ENCODE data around the gene PBXIP1. TPM values are rescaled to one million over a fixed set of nuclear protein-coding genes. Genes with fewer than 3 reads are reported as not detected.

Gene PBXIP1
- total RNA-seq, 1 experiment from 2014 or later, result 48.1 TPM

GRCh38 chr1:154937085-154937987 is 18.6 kb downstream of the PBXIP1 start:
- intact Hi-C loops (cut with micrococcal nuclease; ENCODE audit: unreplicated experiment), result loop anchor here (10.0 kb wide), 1 partner anchor 173 kb away; no protein-coding TSS in a partner anchor
- Mint-ChIP-seq H3K27me3 (ENCODE audit: unreplicated experiment) (no peaks in the 10 kb centered on the region), H3K4me1 (ENCODE audit: low read depth, unreplicated experiment) (peaks cover 44% of the 10 kb centered on the region), H3K4me3 (ENCODE audit: low read depth, unreplicated experiment) (peak overlapping the region; percentile 95), H3K27ac (ENCODE audit: unreplicated experiment) (peak overlapping the region; percentile 99), H3K36me3 (ENCODE audit: insufficient read depth, unreplicated experiment) (peaks cover 22% of the 10 kb centered on the region), H3K9me3 (ENCODE audit: low read depth, unreplicated experiment) (no peaks in the 10 kb centered on the region)
- TSS peak; percentile 97 for BruUV-seq (replicated peaks)
- no peak for TF ChIP-seq CTCF (IDR thresholded peaks at IDR 0.05; ENCODE audit: unreplicated experiment)
- DNase-seq, result peak; percentile 91
- CTCF ChIA-PET, result interaction anchor here (0.8 to 1.6 kb wide), 5 partner anchors 18 to 148 kb away, joined by 3 to 5 read pairs (median 3); partner anchors contain the start of genes ADAM15 and PBXIP1

GRCh38 chr1:154936555-154937084 is 19.3 kb downstream of the PBXIP1 start, which contains the start of gene PMVK:
Gene PMVK (minus strand): TSS chr1:154936719. CDS start chr1:154936685, 34 bp downstream.
- no peaks in the 10 kb centered on the region for H3K9me3 Mint-ChIP-seq (ENCODE audit: low read depth, unreplicated experiment)
- peak within 1 kb of the TSS; percentile 99 for H3K27ac Mint-ChIP-seq (ENCODE audit: unreplicated experiment)
- peaks cover 50% of the 10 kb centered on the region for H3K4me1 Mint-ChIP-seq (ENCODE audit: low read depth, unreplicated experiment)
- DNase-seq, result peak; percentile 97
- peak; percentile 26 for TF ChIP-seq CTCF (IDR thresholded peaks at IDR 0.05; ENCODE audit: unreplicated experiment)
- BruUV-seq (replicated peaks), result no TSS peak
- CTCF ChIA-PET, result interaction anchor here (0.6 to 1.6 kb wide), 9 partner anchors 8 to 236 kb away, joined by 3 to 5 read pairs (median 3); partner anchors contain the start of genes ADAM15, KRTCAP2 and PBXIP1
- intact Hi-C loops (cut with micrococcal nuclease; ENCODE audit: unreplicated experiment), result loop anchor here (10.0 kb wide), 1 partner anchor 172 kb away; no protein-coding TSS in a partner anchor
- H3K4me3 Mint-ChIP-seq (ENCODE audit: low read depth, unreplicated experiment), result peak within 1 kb of the TSS; percentile 95
- H3K36me3 Mint-ChIP-seq (ENCODE audit: insufficient read depth, unreplicated experiment), result peaks cover 26% of the 10 kb centered on the region
- H3K27me3 Mint-ChIP-seq (ENCODE audit: unreplicated experiment), result no peaks in the 10 kb centered on the region

GRCh38 chr1:154935749-154936554 is 19.9 kb downstream of the PBXIP1 start:
- Mint-ChIP-seq H3K27me3 (ENCODE audit: unreplicated experiment) (no peaks in the 10 kb centered on the region), H3K27ac (ENCODE audit: unreplicated experiment) (peak overlapping the region; percentile 99), H3K36me3 (ENCODE audit: insufficient read depth, unreplicated experiment) (peaks cover 29% of the 10 kb centered on the region), H3K4me3 (ENCODE audit: low read depth, unreplicated experiment) (peak overlapping the region; percentile 95), H3K4me1 (ENCODE audit: low read depth, unreplicated experiment) (peaks cover 50% of the 10 kb centered on the region), H3K9me3 (ENCODE audit: low read depth, unreplicated experiment) (no peaks in the 10 kb centered on the region)
- TF ChIP-seq CTCF (IDR thresholded peaks at IDR 0.05; ENCODE audit: unreplicated experiment), result no peak
- intact Hi-C loops (cut with micrococcal nuclease; ENCODE audit: unreplicated experiment), result loop anchor here (10.0 kb wide), 1 partner anchor 171 kb away; no protein-coding TSS in a partner anchor
- peak; percentile 28 for DNase-seq
- CTCF ChIA-PET, result interaction anchor here (0.6 to 1.6 kb wide), 9 partner anchors 9 to 237 kb away, joined by 3 to 5 read pairs (median 3); partner anchors contain the start of genes ADAM15, KRTCAP2 and PBXIP1
- TSS peak; percentile 64 for BruUV-seq (replicated peaks)

All from Calu3 (cell line).